WTC11 (cell line): ENCODE data around the gene GATA1.

Source experiments
- CBFB ChIP-seq: sonication (generic); formaldehyde crosslinking; IDR thresholded peaks from 2 replicates; pipeline ENCODE4 v1.8.1; 2022; ENCODE audit warnings: mild to moderate bottlenecking, low read depth, missing genetic modification reagents
- CREB1 ChIP-seq: sonication (generic); formaldehyde crosslinking; IDR thresholded peaks from 2 replicates; pipeline ENCODE4 v1.8.0; 2023; ENCODE audit warnings: mild to moderate bottlenecking, missing genetic modification reagents
- CTCF ChIP-seq: fragments of 200-600 bp; IDR thresholded peaks from 2 replicates; pipeline ENCODE4 v1.8.0; 2022; ENCODE audit warnings: antibody characterized with exemption
- FOXK1 ChIP-seq: sonication (generic); formaldehyde crosslinking; IDR thresholded peaks from 2 replicates; pipeline ENCODE4 v1.8.0; 2022; ENCODE audit warnings: mild to moderate bottlenecking, moderate library complexity, missing genetic modification reagents
- NR2C2 ChIP-seq: sonication (generic); formaldehyde crosslinking; IDR thresholded peaks from 2 replicates; pipeline ENCODE4 v1.8.0; 2022; ENCODE audit warnings: mild to moderate bottlenecking, missing genetic modification reagents
- TF ChIP-seq, protein P1 (sequence below): sonication (generic); formaldehyde crosslinking; IDR thresholded peaks from 2 replicates; pipeline ENCODE4 v1.8.0; 2022; ENCODE audit warnings: mild to moderate bottlenecking, missing genetic modification reagents

GRCh38 chrX:48772602-48773001 is 13.8 kb upstream of the GATA1 start:
- TF ChIP-seq CTCF: no peak
- no peak for TF ChIP-seq FOXK1 (CRISPR knock-in tag)
- TF ChIP-seq CBFB (CRISPR knock-in tag): no peak
- no peak for TF ChIP-seq NR2C2 (CRISPR knock-in tag)
- TF ChIP-seq CREB1 (CRISPR knock-in tag): no peak
- TF ChIP-seq, protein P1, sequence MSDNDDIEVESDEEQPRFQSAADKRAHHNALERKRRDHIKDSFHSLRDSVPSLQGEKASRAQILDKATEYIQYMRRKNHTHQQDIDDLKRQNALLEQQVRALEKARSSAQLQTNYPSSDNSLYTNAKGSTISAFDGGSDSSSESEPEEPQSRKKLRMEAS: no peak
